Tibial nerve (tissue), 4 donors: ENCODE results near the gene INPP4B.

ENCODE experiments used
- EP300 ChIP-seq, 2 donors: sonication (generic); formaldehyde crosslinking; IDR thresholded peaks; one replicate each; pipeline ENCODE4 v1.6.1; 2017; ENCODE audit warnings: antibody characterized with exemption in 2 of 2, mild to moderate bottlenecking in 1 of 2
- POLR2A ChIP-seq, 2 donors: fragments of 450-650 bp; IDR thresholded peaks; one replicate each; pipeline ENCODE4 v1.6.1; 2017; ENCODE audit warnings: antibody characterized with exemption in 2 of 2, mild to moderate bottlenecking in 2 of 2, moderate library complexity in 2 of 2
- TF ChIP-seq, protein P1 (sequence below), 5 experiments: fragments of 200-600 bp in 3 of 5; fragments of 450-650 bp in 2 of 5; sonication (generic) in 3 of 5; IDR thresholded peaks; one replicate each; pipeline ENCODE4 v1.5.1; 2016 to 2019; ENCODE audit warnings: antibody characterized with exemption in 5 of 5, mild to moderate bottlenecking in 3 of 5, moderate library complexity in 2 of 5

DNA sequence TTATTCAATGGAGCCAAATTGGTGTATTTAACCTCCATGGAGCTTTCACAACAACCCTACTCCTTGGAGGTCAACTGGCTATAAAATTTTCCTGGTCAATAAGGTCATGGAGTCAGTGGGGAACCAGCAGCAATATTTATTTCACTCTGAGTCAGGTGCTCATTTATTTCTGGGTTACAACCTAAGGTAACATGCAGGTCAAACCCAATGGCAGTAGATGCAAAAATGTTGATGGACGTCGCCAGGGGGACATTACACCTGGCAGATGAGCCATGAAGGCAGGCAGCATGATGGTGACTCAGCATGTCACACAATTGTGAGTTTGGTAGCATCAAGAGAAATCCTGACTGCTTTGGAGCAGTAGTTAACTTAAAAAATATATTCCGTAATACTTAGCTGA is 695.6 kb downstream of the INPP4B start:
- TF ChIP-seq, protein P1, sequence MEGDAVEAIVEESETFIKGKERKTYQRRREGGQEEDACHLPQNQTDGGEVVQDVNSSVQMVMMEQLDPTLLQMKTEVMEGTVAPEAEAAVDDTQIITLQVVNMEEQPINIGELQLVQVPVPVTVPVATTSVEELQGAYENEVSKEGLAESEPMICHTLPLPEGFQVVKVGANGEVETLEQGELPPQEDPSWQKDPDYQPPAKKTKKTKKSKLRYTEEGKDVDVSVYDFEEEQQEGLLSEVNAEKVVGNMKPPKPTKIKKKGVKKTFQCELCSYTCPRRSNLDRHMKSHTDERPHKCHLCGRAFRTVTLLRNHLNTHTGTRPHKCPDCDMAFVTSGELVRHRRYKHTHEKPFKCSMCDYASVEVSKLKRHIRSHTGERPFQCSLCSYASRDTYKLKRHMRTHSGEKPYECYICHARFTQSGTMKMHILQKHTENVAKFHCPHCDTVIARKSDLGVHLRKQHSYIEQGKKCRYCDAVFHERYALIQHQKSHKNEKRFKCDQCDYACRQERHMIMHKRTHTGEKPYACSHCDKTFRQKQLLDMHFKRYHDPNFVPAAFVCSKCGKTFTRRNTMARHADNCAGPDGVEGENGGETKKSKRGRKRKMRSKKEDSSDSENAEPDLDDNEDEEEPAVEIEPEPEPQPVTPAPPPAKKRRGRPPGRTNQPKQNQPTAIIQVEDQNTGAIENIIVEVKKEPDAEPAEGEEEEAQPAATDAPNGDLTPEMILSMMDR (IDR thresholded peaks at IDR 0.05), result no peak
- no peak for TF ChIP-seq POLR2A (IDR thresholded peaks at IDR 0.05)
- TF ChIP-seq EP300 (IDR thresholded peaks at IDR 0.05), result no peak
